ENCODE measurements around the gene ANKRD2.
"Not testable (repeated sequence)": the region's sequence is repeated elsewhere in the genome, so short reads cannot be mapped to it uniquely, and the experiment has no call there.

The ANKRD2 gene

GRCh38 chr10:97573021-97573420 is 442 bp downstream of the ANKRD2 start:
- DNase-seq (ENCODE audit: low spot score): no peak

- no peak for DNase-seq (ENCODE audit: low spot score)
These were observed 1.1 kb downstream of the ANKRD2 start for GRCh38 chr10:97573672-97574071.

- DNase-seq (ENCODE audit: low spot score): no peak
These were observed 2.0 kb downstream of the ANKRD2 start for GRCh38 chr10:97574374-97575126.

GRCh38 chr10:97575127-97575668 is 2.6 kb downstream of the ANKRD2 start:
- DNase-seq (ENCODE audit: low spot score): no peak

GRCh38 chr10:97576487-97576886 is 3.9 kb downstream of the ANKRD2 start:
- DNase-seq (ENCODE audit: low spot score): not testable (repeated sequence)

GRCh38 chr10:97577701-97578100 is 5.1 kb downstream of the ANKRD2 start:
- no peak for DNase-seq (ENCODE audit: low spot score)

- no peak for DNase-seq (ENCODE audit: low spot score)
These were observed 5.7 kb downstream of the ANKRD2 start for GRCh38 chr10:97578171-97578844.

- no peak for DNase-seq (ENCODE audit: low spot score)
These were observed 8.1 kb downstream of the ANKRD2 start for GRCh38 chr10:97580421-97581367.

GRCh38 chr10:97582169-97582568 is 9.6 kb downstream of the ANKRD2 start:
- no peak for DNase-seq (ENCODE audit: low spot score)

GRCh38 chr10:97583476-97583875 is 10.9 kb downstream of the ANKRD2 start:
- no peak for DNase-seq (ENCODE audit: low spot score)

GRCh38 chr10:97584060-97584797 is 11.7 kb downstream of the ANKRD2 start, which contains the start of gene HOGA1:
TSS of gene HOGA1 (plus strand) at chr10:97584389. CDS start at chr10:97584704, 315 bp downstream.
- peak; percentile 75 for DNase-seq (ENCODE audit: low spot score)

GRCh38 chr10:97584798-97585438 is 12.3 kb downstream of the ANKRD2 start:
- no peak for DNase-seq (ENCODE audit: low spot score)

- no peak for DNase-seq (ENCODE audit: low spot score)
These were observed 12.8 kb downstream of the ANKRD2 start for GRCh38 chr10:97585439-97585811.

GRCh38 chr10:97587183-97587582 is 14.6 kb downstream of the ANKRD2 start:
- DNase-seq (ENCODE audit: low spot score): no peak

- DNase-seq (ENCODE audit: low spot score): no peak
These were observed 16.9 kb downstream of the ANKRD2 start, which contains the start of gene C10orf62 for GRCh38 chr10:97589479-97589878. TSS of gene C10orf62 (plus strand) at chr10:97589721. CDS start at chr10:97589898, 177 bp downstream.

GRCh38 chr10:97590082-97590747 is 17.6 kb downstream of the ANKRD2 start:
- DNase-seq (ENCODE audit: low spot score): no peak

GRCh38 chr10:97590748-97591495 is 18.3 kb downstream of the ANKRD2 start:
- no peak for DNase-seq (ENCODE audit: low spot score)

- no peak for DNase-seq (ENCODE audit: low spot score)
These were observed 20.8 kb downstream of the ANKRD2 start for GRCh38 chr10:97593421-97593820.

All from ecto neural progenitor cell (in vitro differentiated cells).